ENCODE measurements around the gene MAML2. TPM values are rescaled to one million over a fixed set of nuclear protein-coding genes. Genes with fewer than 3 reads are reported as not detected.

Gene MAML2
- total RNA-seq, 4 donors from 2014 or later, result 15.9 to 31.9 (median 24.9) TPM

DNA sequence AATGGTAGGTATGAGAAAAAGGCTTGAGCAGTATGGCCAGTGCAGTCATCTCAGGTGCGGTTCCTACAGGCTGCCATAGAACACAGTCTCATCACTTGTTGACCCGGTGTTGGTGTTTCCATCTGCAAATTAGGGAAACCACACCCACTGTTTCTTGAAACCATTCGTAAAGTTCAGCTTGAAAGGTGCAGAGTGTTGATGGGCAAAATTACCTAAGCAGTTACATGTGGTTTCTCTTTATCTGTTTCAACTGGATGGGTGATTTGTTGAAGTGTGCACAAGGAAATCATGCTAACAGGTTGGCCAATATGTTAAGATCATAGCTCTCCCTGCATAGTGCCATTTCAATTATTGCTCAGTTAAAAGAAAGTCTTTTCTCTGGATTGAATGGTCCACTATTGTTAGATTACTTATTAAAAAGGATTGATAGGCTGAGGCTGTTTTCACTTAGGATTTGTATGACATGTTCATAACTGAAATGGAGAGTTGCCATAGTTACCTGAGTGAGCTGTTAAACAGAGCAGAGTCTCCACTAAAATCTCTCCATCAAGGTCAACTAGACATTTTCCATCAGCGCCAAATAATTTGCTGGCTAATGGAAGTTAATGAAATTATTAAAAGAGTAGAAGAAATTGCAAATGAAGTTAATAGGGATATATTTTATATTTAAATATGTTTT is 215.9 kb downstream of the MAML2 start:
- intact Hi-C loops (cut with DNase I; ENCODE audit: low total_unique reads), result no loop called here
- Histone ChIP-seq H3K27ac (no peak overlapping the region), H3K9me3 (no peaks in the 10 kb centered on the region), H3K4me1 (peaks cover 0 to 10% (median 4%) of the 10 kb centered on the region in 4 donors), H3K36me3 (no peaks in the 10 kb centered on the region), H3K27me3 (no peaks in the 10 kb centered on the region), H3K4me3 (no peak overlapping the region)
- in situ Hi-C loops (cut with MboI; ENCODE audit: low pct_ligation_motif_present in 1 of 4, low pct_unique_long_range_greater_than_20kb in 1 of 4, low sequenced_read_pairs in 3 of 4), result no loop called here
- DNase-seq, result no peak
- 42 to 68% methylated on average over 2 to 4 of the region's 4 CpGs for WGBS, 2 donors (ENCODE audit: low coverage in 1 of 2)
- no peak for TF ChIP-seq POLR2AphosphoS5 (IDR thresholded peaks at IDR 0.05)
- TF ChIP-seq, protein P1, sequence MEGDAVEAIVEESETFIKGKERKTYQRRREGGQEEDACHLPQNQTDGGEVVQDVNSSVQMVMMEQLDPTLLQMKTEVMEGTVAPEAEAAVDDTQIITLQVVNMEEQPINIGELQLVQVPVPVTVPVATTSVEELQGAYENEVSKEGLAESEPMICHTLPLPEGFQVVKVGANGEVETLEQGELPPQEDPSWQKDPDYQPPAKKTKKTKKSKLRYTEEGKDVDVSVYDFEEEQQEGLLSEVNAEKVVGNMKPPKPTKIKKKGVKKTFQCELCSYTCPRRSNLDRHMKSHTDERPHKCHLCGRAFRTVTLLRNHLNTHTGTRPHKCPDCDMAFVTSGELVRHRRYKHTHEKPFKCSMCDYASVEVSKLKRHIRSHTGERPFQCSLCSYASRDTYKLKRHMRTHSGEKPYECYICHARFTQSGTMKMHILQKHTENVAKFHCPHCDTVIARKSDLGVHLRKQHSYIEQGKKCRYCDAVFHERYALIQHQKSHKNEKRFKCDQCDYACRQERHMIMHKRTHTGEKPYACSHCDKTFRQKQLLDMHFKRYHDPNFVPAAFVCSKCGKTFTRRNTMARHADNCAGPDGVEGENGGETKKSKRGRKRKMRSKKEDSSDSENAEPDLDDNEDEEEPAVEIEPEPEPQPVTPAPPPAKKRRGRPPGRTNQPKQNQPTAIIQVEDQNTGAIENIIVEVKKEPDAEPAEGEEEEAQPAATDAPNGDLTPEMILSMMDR (IDR thresholded peaks at IDR 0.05), result no peak
- TF ChIP-seq POLR2A (IDR thresholded peaks at IDR 0.05), result no peak
- TF ChIP-seq EP300 (IDR thresholded peaks at IDR 0.05; ENCODE audit: low read depth), result no peak

- intact Hi-C loops (cut with DNase I; ENCODE audit: low total_unique reads), result no loop called here
- in situ Hi-C loops (cut with MboI; ENCODE audit: low pct_ligation_motif_present in 1 of 4, low pct_unique_long_range_greater_than_20kb in 1 of 4, low sequenced_read_pairs in 3 of 4), result no loop called here
- no peaks in the 10 kb centered on the region for H3K36me3 ChIP-seq
- H3K4me3 ChIP-seq, result no peak overlapping the region
- TF ChIP-seq POLR2A (IDR thresholded peaks at IDR 0.05) (no peak), POLR2AphosphoS5 (IDR thresholded peaks at IDR 0.05) (no peak), EP300 (IDR thresholded peaks at IDR 0.05; ENCODE audit: low read depth) (no peak)
- TF ChIP-seq, protein P1 (IDR thresholded peaks at IDR 0.05), result no peak
- H3K4me1 ChIP-seq, result peaks cover 0 to 10% (median 4%) of the 10 kb centered on the region in 4 donors
- WGBS, 2 donors (ENCODE audit: low coverage in 1 of 2), result 84 to 100% methylated on average over 2 to 7 of the region's 7 CpGs
- no peak for DNase-seq
- H3K9me3 ChIP-seq, result no peaks in the 10 kb centered on the region
- no peaks in the 10 kb centered on the region for H3K27me3 ChIP-seq
- no peak overlapping the region for H3K27ac ChIP-seq
Measured at GRCh38 chr11:96125400-96125799, 217.6 kb downstream of the MAML2 start.

DNA sequence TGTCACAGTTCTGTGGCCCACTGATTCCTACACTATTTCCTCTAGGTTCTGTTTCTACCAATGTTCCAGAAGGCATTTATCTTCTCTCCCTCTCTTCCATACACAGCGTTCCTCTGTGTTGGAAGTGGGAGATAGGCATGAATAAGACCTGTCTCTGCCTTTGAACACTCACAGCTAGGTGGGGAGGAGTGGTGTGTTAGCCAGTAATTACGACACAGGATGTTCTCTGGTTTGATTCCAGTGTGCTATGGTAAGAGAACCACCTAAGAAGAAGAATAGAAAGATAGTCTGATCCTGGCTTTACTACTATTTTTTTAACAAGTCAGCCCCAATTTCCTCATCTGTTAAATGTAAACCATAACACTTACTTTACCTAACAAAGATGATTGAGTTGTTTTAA is 218.8 kb downstream of the MAML2 start:
- DNase-seq, result no peak
- no peaks in the 10 kb centered on the region for H3K27me3 ChIP-seq
- TF ChIP-seq, protein P1 (IDR thresholded peaks at IDR 0.05), result no peak
- no peak for TF ChIP-seq POLR2A (IDR thresholded peaks at IDR 0.05)
- no peak for TF ChIP-seq POLR2AphosphoS5 (IDR thresholded peaks at IDR 0.05)
- TF ChIP-seq EP300 (IDR thresholded peaks at IDR 0.05; ENCODE audit: low read depth), result no peak
- intact Hi-C loops (cut with DNase I; ENCODE audit: low total_unique reads), result no loop called here
- H3K9me3 ChIP-seq, result no peaks in the 10 kb centered on the region
- no peaks in the 10 kb centered on the region for H3K36me3 ChIP-seq
- no peak overlapping the region for H3K4me3 ChIP-seq
- in situ Hi-C loops (cut with MboI; ENCODE audit: low pct_ligation_motif_present in 1 of 4, low pct_unique_long_range_greater_than_20kb in 1 of 4, low sequenced_read_pairs in 3 of 4), result no loop called here
- peaks cover 0 to 10% (median 4%) of the 10 kb centered on the region in 4 donors for H3K4me1 ChIP-seq
- no peak overlapping the region for H3K27ac ChIP-seq
- WGBS, 2 donors (ENCODE audit: low coverage in 1 of 2), result 87 to 92% methylated on average over 2 of the region's 2 CpGs

DNA sequence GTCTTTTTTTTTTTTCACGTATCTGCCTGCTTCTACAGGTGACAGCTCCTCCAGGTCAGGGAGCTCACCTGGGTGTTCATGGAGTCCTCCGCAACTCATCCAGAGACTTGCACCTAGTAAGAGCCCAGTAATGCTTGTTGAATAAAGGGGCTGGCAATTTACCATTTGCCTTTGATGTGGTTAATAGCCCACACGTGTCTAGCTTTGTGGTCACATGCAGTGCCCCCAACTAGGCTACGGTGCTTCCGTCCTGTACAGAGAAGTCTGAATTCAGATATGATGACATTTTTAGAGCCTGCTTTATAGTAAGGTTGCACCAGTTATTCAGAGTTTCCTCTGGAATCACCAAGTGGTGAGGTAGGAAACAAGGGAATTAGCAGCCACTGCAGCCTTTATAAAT is 219.7 kb downstream of the MAML2 start:
- peaks cover 0 to 10% (median 4%) of the 10 kb centered on the region in 4 donors for H3K4me1 ChIP-seq
- H3K9me3 ChIP-seq, result no peaks in the 10 kb centered on the region
- TF ChIP-seq POLR2AphosphoS5 (IDR thresholded peaks at IDR 0.05) (no peak), EP300 (IDR thresholded peaks at IDR 0.05; ENCODE audit: low read depth) (no peak), POLR2A (IDR thresholded peaks at IDR 0.05) (no peak)
- TF ChIP-seq, protein P1 (IDR thresholded peaks at IDR 0.05), result no peak
- in situ Hi-C loops (cut with MboI; ENCODE audit: low pct_ligation_motif_present in 1 of 4, low pct_unique_long_range_greater_than_20kb in 1 of 4, low sequenced_read_pairs in 3 of 4), result no loop called here
- intact Hi-C loops (cut with DNase I; ENCODE audit: low total_unique reads), result no loop called here
- H3K27me3 ChIP-seq, result no peaks in the 10 kb centered on the region
- H3K27ac ChIP-seq, result no peak overlapping the region
- H3K36me3 ChIP-seq, result no peaks in the 10 kb centered on the region
- no peak overlapping the region for H3K4me3 ChIP-seq
- DNase-seq, result no peak
- WGBS, 2 donors (ENCODE audit: low coverage in 1 of 2), result 67 to 89% methylated on average over 4 to 5 of the region's 5 CpGs
